Measurements from ENCODE around the gene TMEM95. TPM values are rescaled to one million over a fixed set of nuclear protein-coding genes. Genes with fewer than 3 reads are reported as not detected.

The TMEM95 gene
- total RNA-seq, 1 experiment from 2014 or later: not detected

DNA sequence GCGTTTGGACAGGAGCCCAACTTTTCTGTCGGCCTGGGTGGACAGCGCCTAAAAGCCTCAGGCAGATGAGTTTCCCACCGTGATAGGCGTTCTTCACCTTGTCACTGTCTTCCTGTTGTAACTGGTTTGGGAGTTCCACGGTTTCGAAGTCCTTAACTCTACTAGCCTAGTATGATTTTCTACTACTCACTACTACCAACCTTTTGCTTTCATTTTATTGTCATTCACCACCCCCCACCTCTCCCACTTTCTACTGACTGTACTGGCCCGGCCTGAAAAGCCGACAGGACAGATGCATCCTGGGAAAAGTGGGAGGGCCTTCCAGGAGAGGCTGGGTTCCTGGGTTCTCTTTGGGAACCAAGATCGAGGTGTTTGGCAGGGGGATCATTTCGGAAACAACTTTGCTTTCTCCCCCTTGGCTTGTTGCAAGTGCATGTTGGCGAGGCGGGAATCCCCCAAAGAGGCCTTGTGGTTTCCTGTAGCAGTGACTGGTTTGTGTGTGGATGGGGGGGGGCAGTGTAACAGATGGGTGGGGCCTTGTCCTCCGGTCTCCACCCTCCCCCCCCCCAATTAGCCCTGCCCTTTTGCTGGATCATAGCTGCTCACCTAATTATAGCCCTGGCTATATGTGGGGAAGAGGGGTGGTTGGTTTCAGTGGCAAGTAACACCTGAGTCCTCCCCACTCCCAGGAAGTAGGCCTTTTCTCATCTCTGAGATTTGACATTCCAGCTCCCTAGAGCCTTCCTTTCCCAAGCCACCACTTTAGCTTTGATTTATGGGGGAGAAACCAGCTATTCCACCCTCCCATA is 46.1 kb upstream of the TMEM95 start:
- H3K36me3 Mint-ChIP-seq (ENCODE audit: insufficient read depth, unreplicated experiment): peaks cover 73% of the 10 kb centered on the region
- H3K27me3 Mint-ChIP-seq (ENCODE audit: unreplicated experiment): no peaks in the 10 kb centered on the region
- TF ChIP-seq, protein P1, sequence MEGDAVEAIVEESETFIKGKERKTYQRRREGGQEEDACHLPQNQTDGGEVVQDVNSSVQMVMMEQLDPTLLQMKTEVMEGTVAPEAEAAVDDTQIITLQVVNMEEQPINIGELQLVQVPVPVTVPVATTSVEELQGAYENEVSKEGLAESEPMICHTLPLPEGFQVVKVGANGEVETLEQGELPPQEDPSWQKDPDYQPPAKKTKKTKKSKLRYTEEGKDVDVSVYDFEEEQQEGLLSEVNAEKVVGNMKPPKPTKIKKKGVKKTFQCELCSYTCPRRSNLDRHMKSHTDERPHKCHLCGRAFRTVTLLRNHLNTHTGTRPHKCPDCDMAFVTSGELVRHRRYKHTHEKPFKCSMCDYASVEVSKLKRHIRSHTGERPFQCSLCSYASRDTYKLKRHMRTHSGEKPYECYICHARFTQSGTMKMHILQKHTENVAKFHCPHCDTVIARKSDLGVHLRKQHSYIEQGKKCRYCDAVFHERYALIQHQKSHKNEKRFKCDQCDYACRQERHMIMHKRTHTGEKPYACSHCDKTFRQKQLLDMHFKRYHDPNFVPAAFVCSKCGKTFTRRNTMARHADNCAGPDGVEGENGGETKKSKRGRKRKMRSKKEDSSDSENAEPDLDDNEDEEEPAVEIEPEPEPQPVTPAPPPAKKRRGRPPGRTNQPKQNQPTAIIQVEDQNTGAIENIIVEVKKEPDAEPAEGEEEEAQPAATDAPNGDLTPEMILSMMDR (IDR thresholded peaks at IDR 0.05; ENCODE audit: unreplicated experiment): no peak
- CTCF ChIA-PET: no interaction called here
- H3K9me3 Mint-ChIP-seq (ENCODE audit: low read depth, unreplicated experiment): no peaks in the 10 kb centered on the region
- TSS peak; percentile 71 for BruUV-seq (replicated peaks)
- peak overlapping the region; percentile 81 for H3K4me3 Mint-ChIP-seq (ENCODE audit: low read depth, unreplicated experiment)
- peaks cover 26% of the 10 kb centered on the region for H3K4me1 Mint-ChIP-seq (ENCODE audit: low read depth, unreplicated experiment)
- intact Hi-C loops (cut with micrococcal nuclease; ENCODE audit: unreplicated experiment): no loop called here
- H3K27ac Mint-ChIP-seq (ENCODE audit: unreplicated experiment): peak overlapping the region; percentile 65
- DNase-seq: peak; percentile 74

DNA sequence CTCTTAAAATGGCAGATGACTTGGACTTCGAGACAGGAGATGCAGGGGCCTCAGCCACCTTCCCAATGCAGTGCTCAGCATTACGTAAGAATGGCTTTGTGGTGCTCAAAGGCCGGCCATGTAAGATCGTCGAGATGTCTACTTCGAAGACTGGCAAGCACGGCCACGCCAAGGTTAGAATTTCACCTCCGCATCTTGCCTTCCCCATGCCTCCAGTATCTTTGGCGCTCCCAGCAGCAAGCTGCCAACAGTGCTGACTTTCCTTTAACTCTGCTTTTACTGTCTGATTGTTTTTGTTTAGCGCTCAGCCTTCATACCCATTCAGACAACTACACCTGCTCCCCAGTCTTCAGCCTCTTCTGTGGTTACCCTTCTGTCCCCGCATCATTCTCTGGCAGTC is 45.3 kb upstream of the TMEM95 start:
- intact Hi-C loops (cut with micrococcal nuclease; ENCODE audit: unreplicated experiment): no loop called here
- H3K4me1 Mint-ChIP-seq (ENCODE audit: low read depth, unreplicated experiment): peaks cover 32% of the 10 kb centered on the region
- CTCF ChIA-PET: no interaction called here
- DNase-seq: no peak
- H3K9me3 Mint-ChIP-seq (ENCODE audit: low read depth, unreplicated experiment): no peaks in the 10 kb centered on the region
- peak overlapping the region; percentile 14 for H3K27ac Mint-ChIP-seq (ENCODE audit: unreplicated experiment)
- H3K27me3 Mint-ChIP-seq (ENCODE audit: unreplicated experiment): no peaks in the 10 kb centered on the region
- TF ChIP-seq, protein P1 (IDR thresholded peaks at IDR 0.05; ENCODE audit: unreplicated experiment): no peak
- peaks cover 81% of the 10 kb centered on the region for H3K36me3 Mint-ChIP-seq (ENCODE audit: insufficient read depth, unreplicated experiment)
- BruUV-seq (replicated peaks): no TSS peak
- peak overlapping the region; percentile 81 for H3K4me3 Mint-ChIP-seq (ENCODE audit: low read depth, unreplicated experiment)

DNA sequence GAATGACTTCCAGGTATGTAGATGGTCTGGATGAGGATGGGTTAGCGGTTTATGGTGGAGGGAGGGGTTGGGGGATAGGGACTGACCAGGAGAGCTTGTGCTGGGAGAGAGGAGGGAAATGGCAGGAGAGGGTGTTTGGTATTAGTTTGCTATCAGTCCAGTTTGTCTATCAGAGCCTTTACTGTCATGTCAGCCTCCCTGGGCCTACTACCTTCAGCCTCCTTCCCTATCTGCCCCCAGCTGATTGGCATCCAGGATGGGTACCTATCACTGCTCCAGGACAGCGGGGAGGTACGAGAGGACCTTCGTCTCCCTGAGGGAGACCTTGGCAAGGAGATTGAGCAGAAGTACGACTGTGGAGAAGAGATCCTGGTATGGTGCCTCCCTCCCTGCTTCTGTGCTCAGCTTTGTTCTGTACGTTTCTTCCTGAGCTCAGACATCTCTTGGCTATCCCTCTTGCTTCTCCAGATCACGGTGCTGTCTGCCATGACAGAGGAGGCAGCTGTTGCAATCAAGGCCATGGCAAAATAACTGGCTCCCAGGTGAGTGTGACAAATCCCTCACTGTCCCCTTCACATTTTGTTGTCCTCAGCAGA is 43.7 kb upstream of the TMEM95 start:
- DNase-seq: no peak
- BruUV-seq (replicated peaks): no TSS peak
- CTCF ChIA-PET: interaction anchor here (0.6 kb wide), 1 partner anchor 22 kb away, joined by 10 read pairs; no protein-coding TSS in a partner anchor
- Mint-ChIP-seq H3K27me3 (ENCODE audit: unreplicated experiment) (no peaks in the 10 kb centered on the region), H3K4me3 (ENCODE audit: low read depth, unreplicated experiment) (peak overlapping the region; percentile 81), H3K36me3 (ENCODE audit: insufficient read depth, unreplicated experiment) (peaks cover 97% of the 10 kb centered on the region), H3K9me3 (ENCODE audit: low read depth, unreplicated experiment) (no peaks in the 10 kb centered on the region), H3K27ac (ENCODE audit: unreplicated experiment) (peak overlapping the region; percentile 21), H3K4me1 (ENCODE audit: low read depth, unreplicated experiment) (peaks cover 34% of the 10 kb centered on the region)
- TF ChIP-seq, protein P1 (IDR thresholded peaks at IDR 0.05; ENCODE audit: unreplicated experiment): no peak
- intact Hi-C loops (cut with micrococcal nuclease; ENCODE audit: unreplicated experiment): no loop called here

DNA sequence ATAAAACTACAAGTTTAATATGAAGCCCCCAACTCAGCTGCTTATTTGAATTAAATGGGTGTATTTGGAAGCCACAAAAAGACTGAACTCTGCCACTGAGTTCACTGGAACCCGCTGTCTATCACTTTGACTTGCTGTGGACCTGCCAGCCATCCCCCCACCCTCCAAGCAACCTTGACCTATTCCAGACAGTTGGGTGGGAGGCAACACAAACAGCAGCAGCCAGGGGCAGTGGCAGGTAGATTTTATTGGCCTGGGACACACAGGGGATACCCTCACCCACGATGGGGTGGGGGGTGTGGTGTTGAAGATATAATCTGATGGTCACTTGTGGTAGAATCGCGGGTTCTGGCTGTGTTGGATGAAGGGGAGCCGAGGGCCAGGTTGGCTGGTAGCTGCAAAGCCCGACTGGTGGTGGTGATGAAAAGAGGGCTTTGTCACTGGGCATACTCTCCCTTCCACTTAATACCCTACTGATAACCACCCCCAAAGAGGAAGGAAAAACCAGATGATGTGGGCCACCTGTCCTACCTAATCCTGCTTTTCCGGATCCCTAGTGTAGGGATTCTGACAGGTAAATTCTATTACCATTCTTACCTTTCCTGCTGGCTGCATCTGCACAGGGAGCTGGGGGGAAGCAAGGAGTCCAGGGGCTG is 42.4 kb upstream of the TMEM95 start:
- intact Hi-C loops (cut with micrococcal nuclease; ENCODE audit: unreplicated experiment): no loop called here
- BruUV-seq (replicated peaks): no TSS peak
- Mint-ChIP-seq H3K27me3 (ENCODE audit: unreplicated experiment) (no peaks in the 10 kb centered on the region), H3K36me3 (ENCODE audit: insufficient read depth, unreplicated experiment) (peaks cover 94% of the 10 kb centered on the region), H3K9me3 (ENCODE audit: low read depth, unreplicated experiment) (no peaks in the 10 kb centered on the region), H3K4me1 (ENCODE audit: low read depth, unreplicated experiment) (peaks cover 34% of the 10 kb centered on the region), H3K27ac (ENCODE audit: unreplicated experiment) (no peak overlapping the region), H3K4me3 (ENCODE audit: low read depth, unreplicated experiment) (no peak overlapping the region)
- CTCF ChIA-PET: no interaction called here
- no peak for DNase-seq
- TF ChIP-seq, protein P1 (IDR thresholded peaks at IDR 0.05; ENCODE audit: unreplicated experiment): no peak
